Hepatocyte (in vitro differentiated cells): ENCODE measurements around the gene TLR1.
A peak's percentile ranks its signal among the peaks of the same experiment; 100 is the strongest.

Experiments
- EZH2 ChIP-seq: fragments of 200-600 bp; sonication (generic); IDR thresholded peaks from 2 replicates; pipeline ENCODE4 v1.6.1; 2016; ENCODE audit warnings: antibody characterized with exemption, mild to moderate bottlenecking, borderline replicate concordance
- EZH2phosphoT487 ChIP-seq: fragments of 200-600 bp; sonication (generic); IDR thresholded peaks from one replicate; pipeline ENCODE4 v1.6.1; 2018; ENCODE audit warnings: antibody characterized with exemption, mild to moderate bottlenecking, low read depth, moderate library complexity; ENCODE audit not compliant: unreplicated experiment, severe bottlenecking
- TF ChIP-seq, protein P1 (sequence below): fragments of 200-600 bp; sonication (generic); IDR thresholded peaks from 2 replicates; pipeline ENCODE4 v1.5.1; 2016; ENCODE audit warnings: antibody characterized with exemption, mild to moderate bottlenecking; ENCODE audit not compliant: poor library complexity

DNA sequence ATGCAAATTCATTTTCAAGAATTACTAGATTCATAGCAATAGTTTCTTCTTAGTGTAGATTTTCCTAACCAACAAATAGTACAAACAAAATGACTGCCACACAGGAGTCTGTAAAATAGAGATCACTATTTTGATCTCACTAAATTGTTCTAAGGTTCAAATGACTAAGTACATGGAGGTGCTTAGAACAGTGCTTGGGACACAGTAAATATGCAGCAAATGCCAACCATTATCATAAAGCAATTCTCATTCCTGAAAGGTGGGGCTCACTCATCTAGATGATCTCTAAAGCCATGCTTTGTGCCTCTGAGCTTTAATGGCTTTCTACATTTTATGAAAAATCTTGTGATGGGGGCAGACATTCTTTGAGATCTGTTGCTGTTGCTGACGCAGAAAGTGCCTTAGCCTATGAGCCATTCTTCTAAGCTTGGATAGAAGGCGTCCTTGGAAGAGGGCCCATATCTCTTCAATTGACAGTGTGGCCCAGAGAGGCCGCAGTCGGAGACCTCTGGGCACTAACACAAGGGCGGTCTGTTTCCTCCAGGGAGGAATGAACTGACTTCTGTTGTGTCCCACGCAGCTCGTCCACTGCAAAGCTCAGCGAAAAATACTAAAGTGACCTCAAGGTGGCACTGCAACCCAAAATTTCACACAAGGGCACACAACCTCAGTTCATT is 45.3 kb downstream of the TLR1 start:
- TF ChIP-seq, protein P1, sequence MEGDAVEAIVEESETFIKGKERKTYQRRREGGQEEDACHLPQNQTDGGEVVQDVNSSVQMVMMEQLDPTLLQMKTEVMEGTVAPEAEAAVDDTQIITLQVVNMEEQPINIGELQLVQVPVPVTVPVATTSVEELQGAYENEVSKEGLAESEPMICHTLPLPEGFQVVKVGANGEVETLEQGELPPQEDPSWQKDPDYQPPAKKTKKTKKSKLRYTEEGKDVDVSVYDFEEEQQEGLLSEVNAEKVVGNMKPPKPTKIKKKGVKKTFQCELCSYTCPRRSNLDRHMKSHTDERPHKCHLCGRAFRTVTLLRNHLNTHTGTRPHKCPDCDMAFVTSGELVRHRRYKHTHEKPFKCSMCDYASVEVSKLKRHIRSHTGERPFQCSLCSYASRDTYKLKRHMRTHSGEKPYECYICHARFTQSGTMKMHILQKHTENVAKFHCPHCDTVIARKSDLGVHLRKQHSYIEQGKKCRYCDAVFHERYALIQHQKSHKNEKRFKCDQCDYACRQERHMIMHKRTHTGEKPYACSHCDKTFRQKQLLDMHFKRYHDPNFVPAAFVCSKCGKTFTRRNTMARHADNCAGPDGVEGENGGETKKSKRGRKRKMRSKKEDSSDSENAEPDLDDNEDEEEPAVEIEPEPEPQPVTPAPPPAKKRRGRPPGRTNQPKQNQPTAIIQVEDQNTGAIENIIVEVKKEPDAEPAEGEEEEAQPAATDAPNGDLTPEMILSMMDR, result peak; percentile 92
- no peak for TF ChIP-seq EZH2
- TF ChIP-seq EZH2phosphoT487, result no peak
